A673 (cell line): ENCODE data around the gene FBN3. TPM values are rescaled to one million over a fixed set of nuclear protein-coding genes. Genes with fewer than 3 reads are reported as not detected.

Experiments
- BruUV-seq: library from RNA; stranded (reverse); fragments of 400-500 nt; replicated peaks from 2 replicates; lab custom pipeline; 2021; lab: Mats Ljungman, UMichigan
- CTCF ChIA-PET: fragments of 300-600 bp; sonication (Branson Sonifier 250); formaldehyde crosslinking; loops from one replicate; lab custom pipeline; 2022; ENCODE audit warnings: antibody characterized with exemption; lab: Charles Lee
- POLR2A ChIA-PET: fragments of 300-600 bp; sonication (Branson Sonifier 250); formaldehyde crosslinking; loops from one replicate; lab custom pipeline; 2022; ENCODE audit warnings: antibody characterized with exemption; ENCODE audit not compliant: low non-redundant PET; lab: Charles Lee
- DNase-seq: peaks from one replicate; pipeline ENCODE4 v3.0.0-alpha.2; 2015; ENCODE audit warnings: low spot score
- H3K27ac ChIP-seq: fragments of 200-600 bp; sonication (generic); 2 replicates; pipeline ENCODE4 v1.5.1; 2016; ENCODE audit warnings: mixed run types, low read depth, mild to moderate bottlenecking, mixed read lengths, antibody characterized with exemption, low read length; ENCODE audit not compliant: poor library complexity, severe bottlenecking
- H3K27me3 ChIP-seq: fragments of 200-600 bp; sonication (generic); replicated peaks from 2 replicates; pipeline ENCODE4 v1.6.1; 2017; ENCODE audit warnings: mixed run types, low read depth, mild to moderate bottlenecking, mixed read lengths, antibody characterized with exemption, low read length; ENCODE audit not compliant: insufficient read depth, poor library complexity
- H3K36me3 ChIP-seq: fragments of 200-600 bp; sonication (generic); 2 replicates; pipeline ENCODE4 v1.6.1; 2016; ENCODE audit warnings: mixed run types, mild to moderate bottlenecking, mixed read lengths, antibody characterized with exemption, low read length; ENCODE audit not compliant: insufficient read depth, poor library complexity, severe bottlenecking
- H3K4me1 ChIP-seq: fragments of 200-600 bp; sonication (generic); 2 replicates; pipeline ENCODE4 v1.6.1; 2017; ENCODE audit warnings: mixed run types, mild to moderate bottlenecking, mixed read lengths, antibody characterized with exemption, low read length; ENCODE audit not compliant: insufficient read depth, poor library complexity, severe bottlenecking
- H3K4me3 ChIP-seq: fragments of 200-600 bp; sonication (generic); 2 replicates; pipeline ENCODE4 v1.5.1; 2016; ENCODE audit warnings: low read depth, mixed run types, mild to moderate bottlenecking, mixed read lengths, low read length; ENCODE audit not compliant: poor library complexity, severe bottlenecking
- H3K9me3 ChIP-seq: fragments of 200-600 bp; sonication (generic); 2 replicates; pipeline ENCODE4 v1.6.1; 2016; ENCODE audit warnings: mixed run types, low read depth, mild to moderate bottlenecking, mixed read lengths, antibody characterized with exemption, low read length; ENCODE audit not compliant: poor library complexity, severe bottlenecking
- CTCF ChIP-seq: fragments of 300-800, 200-600 bp; sonication (generic); conservative IDR thresholded peaks from 2 replicates; pipeline ENCODE4 v1.5.1; 2017; ENCODE audit warnings: low read depth, mild to moderate bottlenecking, antibody characterized with exemption, low read length, moderate library complexity, mixed read lengths
- EZH2 ChIP-seq: fragments of 200-600 bp; sonication (generic); IDR thresholded peaks from 2 replicates; pipeline ENCODE4 v1.6.1; 2017; ENCODE audit warnings: borderline replicate concordance, low read depth, mild to moderate bottlenecking, mixed read lengths, antibody characterized with exemption, low read length; ENCODE audit not compliant: poor library complexity, severe bottlenecking
- intact Hi-C: fragments of 100-400 bp; cut with micrococcal nuclease; formaldehyde crosslinking; loops from one replicate; pipeline ENCODE4 v1.10.0; 2022; ENCODE audit not compliant: unreplicated experiment
- total RNA-seq: library from RNA; stranded (reverse); gene quantifications from 2 replicates; pipeline ENCODE4 v1.2.3, GENCODE V29; 2021

FBN3 gene
- total RNA-seq, 1 experiment from 2014 or later: 0.06 TPM

GRCh38 chr19:8184274-8184673, 34.9 kb upstream of the FBN3 start:
- no peak for TF ChIP-seq CTCF
- no peak for TF ChIP-seq EZH2
- H3K4me1 ChIP-seq: no peaks in the 10 kb centered on the region
- intact Hi-C loops: no loop called here
- no peak overlapping the region for H3K27ac ChIP-seq
- no TSS peak for BruUV-seq
- no peak overlapping the region for H3K4me3 ChIP-seq
- H3K36me3 ChIP-seq: no peaks in the 10 kb centered on the region
- no peak for DNase-seq
- ChIA-PET POLR2A (no interaction called here), CTCF (no interaction called here)
- no peaks in the 10 kb centered on the region for H3K9me3 ChIP-seq
- H3K27me3 ChIP-seq: no peaks in the 10 kb centered on the region

- ChIA-PET POLR2A (interaction anchor here (0.7 kb wide), 1 partner anchor 59 kb away, joined by 4 read pairs; no protein-coding TSS in a partner anchor), CTCF (no interaction called here)
- DNase-seq: no peak
- BruUV-seq: no TSS peak
- Histone ChIP-seq H3K4me3 (no peak overlapping the region), H3K4me1 (no peaks in the 10 kb centered on the region), H3K27me3 (no peaks in the 10 kb centered on the region), H3K36me3 (no peaks in the 10 kb centered on the region), H3K27ac (no peak overlapping the region), H3K9me3 (no peaks in the 10 kb centered on the region)
- intact Hi-C loops: no loop called here
- no peak for TF ChIP-seq EZH2
- no peak for TF ChIP-seq CTCF
Observed at GRCh38 chr19:8180018-8180417, 30.6 kb upstream of the FBN3 start.

- Histone ChIP-seq H3K27me3 (no peaks in the 10 kb centered on the region), H3K4me3 (no peak overlapping the region), H3K4me1 (no peaks in the 10 kb centered on the region), H3K36me3 (no peaks in the 10 kb centered on the region), H3K27ac (no peak overlapping the region), H3K9me3 (no peaks in the 10 kb centered on the region)
- ChIA-PET POLR2A (no interaction called here), CTCF (no interaction called here)
- no peak for TF ChIP-seq EZH2
- no peak for TF ChIP-seq CTCF
- intact Hi-C loops: no loop called here
- DNase-seq: no peak
- no TSS peak for BruUV-seq
Observed at GRCh38 chr19:8174706-8175105, 25.3 kb upstream of the FBN3 start.
